RWPE1 (cell line): Measurements from ENCODE around the gene PCDHB7.
"Not testable (repeated sequence)": the region's sequence is repeated elsewhere in the genome, so short reads cannot be mapped to it uniquely, and the experiment has no call there.

Source experiments
- CTCF ChIA-PET: fragments of 350-600 bp; sonication (Branson Sonifier 250); formaldehyde crosslinking; extraction: SDS; loops from one replicate; lab custom pipeline; 2021; lab: Yijun Ruan, JAX
- POLR2A ChIA-PET: fragments of 400-600 bp; formaldehyde crosslinking; extraction: SDS; loops from one replicate; lab custom pipeline; 2020; ENCODE audit warnings: antibody characterized with exemption; ENCODE audit not compliant: low non-redundant PET; lab: Yijun Ruan, JAX
- DNase-seq: peaks from one replicate; pipeline ENCODE4 v3.0.0; 2012; ENCODE audit warnings: low spot score
- H3K27ac ChIP-seq: fragments of 450-650 bp; 2 replicates; pipeline ENCODE4 v1.5.1; 2017
- CTCF ChIP-seq: fragments of 450-650 bp; conservative IDR thresholded peaks from 2 replicates; pipeline ENCODE4 v1.5.1; 2017; ENCODE audit warnings: low read depth, mild to moderate bottlenecking

PCDHB7 gene

GRCh38 chr5:141149812-141150211 lies 22.6 kb upstream of the PCDHB7 start, which contains the start of gene PCDHB6:
PCDHB6 (plus strand) TSS chr5:141150057; CDS start chr5:141150258, 201 bp downstream.
- peak; percentile 26 for DNase-seq
- ChIA-PET CTCF (interaction anchor here (0.6 to 1.2 kb wide), 5 partner anchors 18 to 411 kb away, joined by 3 to 4 read pairs (median 3); partner anchors contain the start of gene PCDHA8), POLR2A (no interaction called here)
- TF ChIP-seq CTCF, result peak; percentile 28
- H3K27ac ChIP-seq, result no peak within 1 kb of the TSS

- POLR2A ChIA-PET, result interaction anchor here (0.6 kb wide), 1 partner anchor 309 kb away, joined by 3 read pairs; no protein-coding TSS in a partner anchor
- no peak for TF ChIP-seq CTCF
- no peak overlapping the region for H3K27ac ChIP-seq
- CTCF ChIA-PET, result interaction anchor here (0.6 to 1.2 kb wide), 8 partner anchors 19 to 424 kb away, joined by 3 to 4 read pairs (median 3); partner anchors contain the start of genes PCDHA8 and PCDHB14
- DNase-seq, result no peak
These were observed 22.0 kb upstream of the PCDHB7 start for GRCh38 chr5:141150224-141150992.

- ChIA-PET POLR2A (interaction anchor here (0.6 kb wide), 1 partner anchor 310 kb away, joined by 3 read pairs; no protein-coding TSS in a partner anchor), CTCF (interaction anchor here (0.7 to 1.2 kb wide), 4 partner anchors 47 to 424 kb away, joined by 3 to 4 read pairs (median 4); partner anchors contain the start of genes PCDHA8 and PCDHB14)
- TF ChIP-seq CTCF, result no peak
- no peak for DNase-seq
- H3K27ac ChIP-seq, result no peak overlapping the region
These were observed 21.5 kb upstream of the PCDHB7 start for GRCh38 chr5:141150993-141151325.

GRCh38 chr5:141151632-141152031 lies 20.8 kb upstream of the PCDHB7 start:
- H3K27ac ChIP-seq, POLR2A ChIA-PET, CTCF ChIA-PET, DNase-seq: not testable (repeated sequence)

GRCh38 chr5:141152096-141152495 lies 20.3 kb upstream of the PCDHB7 start:
- CTCF ChIA-PET, result interaction anchor here (0.7 kb wide), 1 partner anchor 53 kb away, joined by 3 read pairs; no protein-coding TSS in a partner anchor
- POLR2A ChIA-PET, DNase-seq, H3K27ac ChIP-seq: not testable (repeated sequence)

GRCh38 chr5:141155540-141156374 lies 16.7 kb upstream of the PCDHB7 start:
- 0 out of 2 replicates have a peak, but pooled peaks have one; percentile 10 for TF ChIP-seq CTCF
- ChIA-PET POLR2A (no interaction called here), CTCF (interaction anchor here (0.6 to 1.5 kb wide), 8 partner anchors 10 to 936 kb away, joined by 3 to 8 read pairs (median 4); partner anchors contain the start of genes PCDHA8 and PCDHB16)
- DNase-seq, result no peak
- no peak overlapping the region for H3K27ac ChIP-seq

- H3K27ac ChIP-seq, CTCF ChIA-PET, DNase-seq, POLR2A ChIA-PET: not testable (repeated sequence)
These were observed 15.1 kb upstream of the PCDHB7 start for GRCh38 chr5:141157356-141157755.

GRCh38 chr5:141157901-141158300 lies 14.5 kb upstream of the PCDHB7 start:
- CTCF ChIA-PET, H3K27ac ChIP-seq, DNase-seq, POLR2A ChIA-PET: not testable (repeated sequence)

- CTCF ChIA-PET, H3K27ac ChIP-seq, POLR2A ChIA-PET, DNase-seq: not testable (repeated sequence)
These were observed 2.1 kb downstream of the PCDHB7 start for GRCh38 chr5:141174291-141175104.
